ENCODE data around the gene HEPACAM.
A peak's percentile ranks its signal among the peaks of the same experiment; 100 is the strongest.

Gene HEPACAM

GRCh38 chr11:124882339-124883071 lies 53.3 kb downstream of the HEPACAM start:
- DNase-seq: no peak

- no peak for DNase-seq
Observed at GRCh38 chr11:124880958-124881357, 54.9 kb downstream of the HEPACAM start.

DNA sequence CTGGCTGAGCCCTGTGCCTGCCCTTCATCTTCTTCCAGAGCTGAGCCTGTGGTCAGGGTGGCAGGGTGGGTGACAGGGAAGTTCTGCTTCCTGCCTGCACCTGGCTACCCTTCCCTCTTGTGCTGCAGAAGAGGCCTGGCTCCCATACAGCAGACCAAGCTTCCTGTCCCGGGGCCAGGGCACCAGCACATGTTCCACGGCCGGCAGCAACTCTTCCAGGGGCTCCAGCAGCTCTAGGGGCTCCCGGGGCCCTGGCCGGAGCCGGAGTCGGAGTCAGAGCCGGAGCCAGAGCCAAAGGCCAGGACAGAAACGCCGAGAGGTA lies 55.6 kb downstream of the HEPACAM start:
- no peak for DNase-seq

DNA sequence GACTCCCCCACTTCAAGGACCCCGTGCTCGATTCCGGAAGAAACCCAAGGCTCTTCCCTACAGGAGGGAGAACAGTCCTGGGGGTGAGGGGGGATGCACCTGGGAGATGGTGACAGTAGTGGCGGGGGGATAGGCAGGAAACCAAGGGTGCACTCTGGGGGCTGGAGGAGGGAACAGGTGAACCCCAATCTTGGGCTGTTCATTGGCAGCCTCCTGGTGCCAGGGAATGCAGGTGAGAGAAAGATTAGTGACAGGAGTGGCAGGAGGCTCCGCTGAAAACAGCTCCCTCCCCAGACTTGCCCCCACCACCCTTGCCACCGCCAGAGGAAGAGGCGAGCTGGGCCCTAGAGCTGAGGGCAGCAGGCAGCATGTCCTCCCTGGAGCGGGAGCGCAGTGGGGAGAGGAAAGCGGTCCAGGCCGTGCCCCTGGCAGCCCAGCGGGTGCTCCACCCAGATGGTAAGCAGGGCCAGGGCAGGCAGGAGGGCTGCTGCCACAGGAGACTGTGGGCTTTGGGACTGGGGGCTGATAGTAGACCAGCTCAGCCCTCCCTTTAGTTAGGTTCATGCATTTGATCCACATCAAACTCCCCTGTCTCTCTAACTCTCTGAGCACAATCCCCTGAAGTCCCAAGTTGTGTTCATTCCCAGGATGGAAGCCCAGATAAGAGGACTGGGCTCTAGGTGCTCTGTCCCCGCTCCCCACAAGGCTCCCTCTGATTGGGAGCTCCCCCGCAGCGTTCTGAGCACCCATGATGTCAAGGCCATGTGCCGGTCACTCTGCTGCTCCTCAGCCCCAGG lies 56.2 kb downstream of the HEPACAM start:
- DNase-seq: no peak

- DNase-seq: no peak
Observed at GRCh38 chr11:124878759-124879492, 56.9 kb downstream of the HEPACAM start.

- no peak for DNase-seq
Observed at GRCh38 chr11:124877910-124878758, 57.7 kb downstream of the HEPACAM start.

DNA sequence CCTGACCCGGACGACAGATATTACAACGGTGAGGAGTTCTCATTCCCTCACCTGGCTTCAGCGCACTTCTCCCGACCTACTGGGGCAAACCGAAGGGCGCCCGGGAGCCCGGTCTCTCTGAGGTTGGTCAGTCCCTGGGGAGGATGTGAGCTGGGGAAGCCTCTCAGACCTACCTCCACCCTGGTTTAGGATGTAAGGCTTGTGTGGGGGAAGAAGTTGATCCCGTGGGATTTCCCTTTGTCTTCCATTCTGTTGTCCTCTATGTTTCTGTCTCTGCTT lies 58.3 kb downstream of the HEPACAM start:
- DNase-seq: no peak

GRCh38 chr11:124876818-124877630 lies 58.8 kb downstream of the HEPACAM start:
- no peak for DNase-seq

GRCh38 chr11:124875943-124876817 lies 59.7 kb downstream of the HEPACAM start:
- peak; percentile 84 for DNase-seq

DNA sequence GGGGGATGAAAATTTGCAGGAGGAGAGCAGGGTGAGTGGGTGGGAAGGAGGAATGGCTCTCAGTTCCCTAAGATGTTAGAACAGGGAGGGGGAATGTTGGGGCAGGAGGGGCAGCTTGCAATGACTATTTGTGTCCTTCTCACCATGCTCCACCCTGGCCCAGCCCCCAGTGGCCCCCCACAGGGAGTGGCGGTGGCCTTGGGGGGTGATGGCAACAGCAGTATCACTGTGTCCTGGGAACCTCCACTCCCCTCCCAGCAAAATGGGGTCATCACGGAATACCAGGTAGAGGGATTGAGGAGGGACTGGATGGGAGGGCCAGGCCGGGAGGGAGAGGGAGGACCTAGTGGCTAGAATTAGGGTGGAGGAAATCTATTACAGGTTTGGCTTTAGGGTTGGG lies 60.4 kb downstream of the HEPACAM start:
- DNase-seq: no peak

GRCh38 chr11:124874571-124875255 lies 61.1 kb downstream of the HEPACAM start:
- DNase-seq: no peak

DNA sequence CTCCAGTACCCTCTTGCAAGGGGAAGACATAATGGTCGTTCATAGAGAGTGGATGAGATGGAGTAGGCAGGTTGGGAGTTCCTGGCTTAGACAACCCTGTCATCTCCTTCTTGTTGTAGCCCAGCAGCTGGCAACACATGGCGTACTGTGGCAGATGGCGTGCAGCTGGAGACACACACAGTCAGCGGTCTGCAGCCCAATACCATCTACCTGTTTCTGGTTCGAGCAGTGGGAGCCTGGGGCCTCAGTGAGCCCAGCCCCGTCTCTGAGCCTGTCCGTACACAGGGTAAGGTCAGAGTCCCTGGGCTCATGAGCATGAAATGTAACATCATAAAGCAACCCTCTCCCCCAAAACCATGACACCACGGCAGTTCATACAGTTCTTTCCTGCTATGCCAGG lies 61.9 kb downstream of the HEPACAM start:
- no peak for DNase-seq

DNA sequence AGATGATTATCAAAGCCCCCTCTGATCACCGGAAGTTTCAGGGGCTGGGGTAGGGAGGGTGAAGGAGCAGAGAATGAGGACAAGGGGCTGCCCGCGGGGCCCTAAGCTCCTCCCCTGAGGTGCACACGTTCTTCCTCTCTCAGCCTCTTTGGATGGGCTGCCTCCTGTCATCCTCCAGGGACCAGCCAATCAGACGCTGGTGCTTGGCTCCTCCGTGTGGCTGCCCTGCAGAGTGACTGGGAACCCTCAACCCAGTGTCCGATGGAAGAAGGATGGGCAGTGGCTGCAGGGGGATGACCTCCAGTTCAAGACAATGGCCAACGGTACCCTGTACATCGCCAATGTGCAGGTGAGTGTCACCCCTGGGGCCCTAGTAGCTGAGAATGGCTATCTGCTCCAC lies 63.1 kb downstream of the HEPACAM start:
- no peak for DNase-seq

- no peak for DNase-seq
Observed at GRCh38 chr11:124872280-124872679, 63.6 kb downstream of the HEPACAM start.

DNA sequence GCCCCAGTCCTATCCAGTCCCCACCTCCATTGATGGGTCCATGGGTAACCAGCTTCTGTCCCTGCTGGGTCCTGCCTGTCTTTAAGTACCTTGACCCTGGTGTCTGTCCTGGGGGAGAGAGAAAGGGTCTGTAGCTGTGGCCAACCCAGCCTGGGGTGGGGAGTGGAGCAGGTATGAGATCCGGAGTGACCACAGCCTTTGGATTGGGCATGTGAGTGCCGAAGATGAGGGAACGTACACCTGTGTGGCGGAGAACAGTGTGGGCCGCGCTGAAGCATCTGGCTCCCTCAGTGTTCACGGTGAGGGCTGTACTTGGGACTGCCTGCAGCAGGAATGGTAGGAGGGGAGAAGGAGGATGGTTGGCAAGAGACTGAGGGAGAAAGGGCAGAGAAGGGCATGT lies 65.4 kb downstream of the HEPACAM start:
- no peak for DNase-seq

DNA sequence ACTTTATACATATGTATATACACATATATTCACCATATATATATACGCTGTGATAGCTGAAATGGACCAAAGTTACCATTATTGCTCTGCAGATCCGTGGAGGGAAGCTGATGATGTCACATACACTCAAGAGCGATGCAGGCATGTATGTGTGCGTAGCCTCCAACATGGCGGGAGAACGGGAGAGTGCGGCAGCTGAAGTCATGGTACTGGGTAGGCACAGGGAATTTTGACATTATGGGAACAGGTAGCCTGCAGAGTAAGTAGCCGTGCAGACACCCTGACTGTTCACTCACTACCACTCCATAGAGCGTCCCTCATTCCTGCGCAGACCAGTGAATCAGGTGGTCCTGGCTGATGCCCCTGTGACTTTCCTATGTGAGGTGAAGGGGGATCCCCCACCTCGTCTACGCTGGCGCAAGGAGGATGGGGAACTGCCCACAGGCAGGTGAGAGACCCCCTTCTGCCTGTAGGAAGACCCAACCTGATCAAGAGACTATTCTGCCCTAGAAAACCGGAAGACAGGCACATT lies 65.9 kb downstream of the HEPACAM start:
- DNase-seq: no peak

GRCh38 chr11:124869331-124869730 lies 66.5 kb downstream of the HEPACAM start:
- DNase-seq: no peak
